Fibroblast of pulmonary artery (primary cell): Measurements from ENCODE around the gene CILP2.
A peak's percentile ranks its signal among the peaks of the same experiment; 100 is the strongest.

Source experiments
- DNase-seq: peaks from one replicate; pipeline ENCODE4 v3.0.0-alpha.2; 2010; ENCODE audit warnings: low read depth
- H3K4me3 ChIP-seq: replicated peaks from 2 replicates; pipeline ENCODE4 v1.5.1; 2011; ENCODE audit warnings: low read depth, mild to moderate bottlenecking, control low read depth, low read length, moderate library complexity
- TF ChIP-seq, protein P1 (sequence below): IDR thresholded peaks from 2 replicates; pipeline ENCODE4 v1.5.1; 2011; ENCODE audit warnings: mild to moderate bottlenecking, control low read depth, low read length, inconsistent platforms; ENCODE audit errors: missing control alignments

CILP2 gene

DNA sequence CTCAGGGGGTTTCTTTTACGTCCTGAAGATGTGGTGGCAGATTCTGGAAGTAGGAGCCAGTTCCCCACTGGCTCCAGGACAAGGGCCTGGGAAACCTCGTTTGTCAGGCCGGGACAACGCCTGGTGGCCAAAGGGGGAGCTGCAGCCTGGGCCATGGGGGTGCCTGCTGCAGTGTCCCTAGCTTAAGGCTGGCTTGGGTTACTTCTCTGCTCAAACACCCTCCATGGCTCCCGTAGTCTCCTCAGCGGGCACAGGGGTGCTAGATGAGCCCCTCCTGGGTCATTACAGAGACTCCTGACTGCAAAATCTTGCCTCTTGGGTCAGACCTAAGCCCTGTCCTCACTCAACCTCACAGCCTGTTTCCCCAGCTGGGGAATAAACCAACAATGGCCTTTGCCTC, 14.7 kb downstream of the CILP2 start:
- H3K4me3 ChIP-seq, result no peak overlapping the region
- peak; percentile 34 for DNase-seq
- TF ChIP-seq, protein P1, sequence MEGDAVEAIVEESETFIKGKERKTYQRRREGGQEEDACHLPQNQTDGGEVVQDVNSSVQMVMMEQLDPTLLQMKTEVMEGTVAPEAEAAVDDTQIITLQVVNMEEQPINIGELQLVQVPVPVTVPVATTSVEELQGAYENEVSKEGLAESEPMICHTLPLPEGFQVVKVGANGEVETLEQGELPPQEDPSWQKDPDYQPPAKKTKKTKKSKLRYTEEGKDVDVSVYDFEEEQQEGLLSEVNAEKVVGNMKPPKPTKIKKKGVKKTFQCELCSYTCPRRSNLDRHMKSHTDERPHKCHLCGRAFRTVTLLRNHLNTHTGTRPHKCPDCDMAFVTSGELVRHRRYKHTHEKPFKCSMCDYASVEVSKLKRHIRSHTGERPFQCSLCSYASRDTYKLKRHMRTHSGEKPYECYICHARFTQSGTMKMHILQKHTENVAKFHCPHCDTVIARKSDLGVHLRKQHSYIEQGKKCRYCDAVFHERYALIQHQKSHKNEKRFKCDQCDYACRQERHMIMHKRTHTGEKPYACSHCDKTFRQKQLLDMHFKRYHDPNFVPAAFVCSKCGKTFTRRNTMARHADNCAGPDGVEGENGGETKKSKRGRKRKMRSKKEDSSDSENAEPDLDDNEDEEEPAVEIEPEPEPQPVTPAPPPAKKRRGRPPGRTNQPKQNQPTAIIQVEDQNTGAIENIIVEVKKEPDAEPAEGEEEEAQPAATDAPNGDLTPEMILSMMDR, result peak; percentile 65

DNA sequence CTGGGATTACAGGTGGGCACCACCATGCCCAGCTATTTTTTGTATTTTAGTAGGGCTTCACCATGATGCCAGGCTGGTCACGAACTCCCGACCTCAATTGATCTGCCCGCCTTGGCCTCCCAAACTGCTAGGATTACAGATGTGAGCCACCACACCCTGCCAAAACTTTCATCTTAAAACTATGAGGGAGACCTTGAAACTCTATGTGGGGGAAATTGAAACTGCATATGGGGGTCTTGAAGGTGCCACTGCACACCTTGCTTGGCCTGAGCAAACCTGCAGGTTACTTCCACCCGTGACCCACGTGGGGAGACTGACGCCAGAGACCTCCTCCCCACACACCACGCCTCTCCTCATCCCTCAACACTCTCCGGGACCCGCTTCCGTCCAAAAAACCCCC, 15.6 kb downstream of the CILP2 start:
- TF ChIP-seq, protein P1, result no peak

DNA sequence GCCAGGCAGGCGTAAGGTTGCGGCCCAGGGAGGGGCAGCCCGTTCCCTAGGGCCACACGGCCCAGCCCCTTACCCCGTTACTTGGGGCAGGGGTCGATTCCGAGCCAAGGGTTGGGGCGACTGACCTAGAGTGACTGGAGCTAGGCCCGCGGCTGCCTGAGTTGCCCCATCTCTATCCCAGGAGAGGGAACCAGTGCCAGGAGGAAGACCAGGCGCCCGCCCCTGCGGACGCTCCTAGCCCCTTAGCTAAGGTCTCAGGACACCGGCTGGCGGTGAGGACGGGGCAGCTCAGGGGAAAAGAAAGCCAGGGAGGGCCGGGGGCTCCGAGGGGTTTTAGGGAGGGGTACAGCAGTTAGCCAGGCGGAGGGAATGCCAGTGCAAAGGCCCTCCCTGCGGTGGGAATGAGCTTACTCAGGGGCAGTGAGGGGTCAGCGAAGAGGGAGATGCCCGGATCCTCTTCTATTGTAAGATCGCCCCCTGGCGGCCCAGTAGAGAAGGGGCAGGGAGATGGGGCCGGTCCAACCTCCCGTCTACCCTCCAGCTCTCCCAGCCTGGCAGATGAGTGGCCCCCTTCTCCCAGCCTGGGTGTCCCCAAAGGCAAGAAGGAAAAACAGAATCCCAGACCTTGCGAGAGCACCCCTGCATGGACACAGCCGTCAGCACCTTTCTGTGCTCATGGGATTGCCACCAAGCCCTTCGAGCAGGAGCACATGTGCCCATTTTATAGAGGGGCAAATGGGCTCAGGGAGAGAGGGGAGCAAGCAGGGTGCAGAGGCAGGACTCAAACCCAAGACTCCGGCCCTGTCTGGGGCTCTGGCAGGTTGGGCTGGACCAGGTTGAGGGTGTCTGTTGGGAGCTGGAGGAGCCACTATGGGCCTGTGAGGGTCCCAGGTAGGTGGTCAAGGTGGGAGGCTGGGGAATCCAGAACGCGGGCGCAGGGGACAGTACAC, 16.3 kb downstream of the CILP2 start:
- peak; percentile 47 for DNase-seq
- TF ChIP-seq, protein P1, result peak; percentile 71
- H3K4me3 ChIP-seq, result no peak overlapping the region

More for the DNA sequence above, 15.6 kb downstream of the CILP2 start:
- no peak overlapping the region for H3K4me3 ChIP-seq
- DNase-seq, result no peak

DNA sequence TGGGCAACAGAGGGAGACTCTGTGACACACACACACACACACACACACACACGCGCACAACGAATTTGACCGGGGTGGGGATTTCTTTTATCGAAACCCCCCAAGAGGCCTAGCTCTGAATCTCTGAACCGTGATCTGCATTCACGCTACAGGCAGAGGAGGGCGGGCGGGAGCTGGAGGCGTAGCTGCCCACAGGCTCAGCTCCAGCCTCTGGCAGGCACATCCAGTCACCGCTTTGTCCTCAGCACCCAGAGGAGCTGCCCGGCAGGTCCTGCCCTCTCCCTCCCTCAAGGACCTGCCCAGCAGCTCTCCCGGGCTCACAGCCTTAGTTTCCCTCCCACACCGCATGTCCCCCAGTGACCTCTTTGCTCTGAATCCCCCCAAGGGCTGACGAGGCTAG, 20.0 kb downstream of the CILP2 start:
- no peak for DNase-seq
- TF ChIP-seq, protein P1, result no peak
- no peak overlapping the region for H3K4me3 ChIP-seq

DNA sequence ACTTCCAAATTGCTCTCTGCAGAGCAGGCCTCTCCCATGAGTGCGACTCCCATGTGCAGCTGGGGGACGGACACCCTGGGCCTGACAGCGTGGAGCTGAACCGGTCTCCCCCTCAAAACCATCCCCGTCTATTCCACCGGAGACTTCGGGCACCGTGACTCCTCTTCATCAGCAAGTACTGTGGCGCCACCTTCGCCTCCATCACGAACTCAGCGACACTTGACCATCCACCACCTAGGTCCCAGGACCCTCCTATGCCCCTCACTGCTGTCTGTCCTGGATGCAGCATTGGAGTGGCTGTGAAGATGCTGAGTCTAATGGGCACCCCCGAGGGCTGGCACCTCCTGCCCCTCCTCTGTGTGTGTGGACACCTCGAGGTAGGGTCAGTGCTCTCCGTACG, 20.6 kb downstream of the CILP2 start:
- TF ChIP-seq, protein P1, result no peak
- H3K4me3 ChIP-seq, result no peak overlapping the region
- no peak for DNase-seq

DNA sequence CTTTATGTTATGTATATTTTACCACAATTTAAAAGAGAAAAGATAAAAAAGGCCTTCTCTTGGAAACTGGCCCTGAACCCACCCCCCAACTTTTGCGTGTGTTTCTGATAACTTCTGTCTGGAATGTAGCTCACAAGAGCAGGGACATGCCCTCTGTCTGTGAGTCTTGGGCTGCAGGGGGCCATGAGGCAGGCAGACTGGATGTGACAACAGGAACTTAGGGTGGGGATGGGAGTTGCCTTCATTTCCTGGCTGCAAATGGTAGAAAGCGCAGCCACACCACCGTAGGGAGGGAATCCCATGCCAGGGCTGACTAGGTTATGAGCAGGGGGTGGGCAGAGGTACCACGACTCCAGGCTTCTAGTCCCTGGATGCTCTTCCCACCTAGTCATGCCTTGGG, 21.9 kb downstream of the CILP2 start:
- TF ChIP-seq, protein P1, result no peak
- no peak for DNase-seq
- H3K4me3 ChIP-seq, result no peak overlapping the region
